NCI-H1105 (cell line): ENCODE data around the gene MAP3K5.

Experiments
- DNase-seq: peaks from one replicate; lab custom pipeline; 2025; lab: John Stamatoyannopoulos, UW

Gene MAP3K5

GRCh38 chr6:136750696-136751521 lies 41.4 kb downstream of the MAP3K5 start:
- no peak for DNase-seq

DNA sequence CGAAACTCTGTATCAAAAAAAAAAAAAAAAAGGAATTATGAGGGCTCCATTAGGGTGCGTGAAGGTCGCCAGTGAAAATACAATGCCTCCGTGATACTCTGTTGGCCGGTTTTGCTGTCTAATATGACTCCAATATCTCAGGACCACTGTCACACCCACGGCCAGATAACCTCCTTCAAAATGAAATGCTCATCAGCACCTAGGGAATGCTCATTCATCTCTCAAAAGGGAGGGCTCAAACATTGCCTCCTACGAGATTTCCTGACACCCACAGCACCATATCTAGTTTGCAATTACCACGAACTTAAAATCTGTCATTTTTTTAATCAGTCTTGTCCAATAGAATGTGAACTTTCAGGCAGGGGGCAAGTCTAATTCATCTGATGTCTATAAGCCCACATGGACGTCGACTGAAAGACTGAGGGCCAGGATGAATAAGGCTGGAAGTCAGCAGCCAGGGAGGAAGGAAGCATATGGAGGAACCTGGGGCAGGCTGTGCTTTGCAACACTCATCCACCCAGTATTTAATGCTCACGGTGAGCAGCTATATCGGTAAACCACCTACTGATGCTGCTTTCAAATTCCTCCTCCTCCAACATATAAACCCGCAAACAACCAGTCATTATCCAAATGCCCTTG lies 42.8 kb downstream of the MAP3K5 start:
- DNase-seq = no peak

GRCh38 chr6:136747507-136747906 lies 44.8 kb downstream of the MAP3K5 start:
- no peak for DNase-seq

- DNase-seq = no peak
Observed at GRCh38 chr6:136745300-136745699, 47.0 kb downstream of the MAP3K5 start.

DNA sequence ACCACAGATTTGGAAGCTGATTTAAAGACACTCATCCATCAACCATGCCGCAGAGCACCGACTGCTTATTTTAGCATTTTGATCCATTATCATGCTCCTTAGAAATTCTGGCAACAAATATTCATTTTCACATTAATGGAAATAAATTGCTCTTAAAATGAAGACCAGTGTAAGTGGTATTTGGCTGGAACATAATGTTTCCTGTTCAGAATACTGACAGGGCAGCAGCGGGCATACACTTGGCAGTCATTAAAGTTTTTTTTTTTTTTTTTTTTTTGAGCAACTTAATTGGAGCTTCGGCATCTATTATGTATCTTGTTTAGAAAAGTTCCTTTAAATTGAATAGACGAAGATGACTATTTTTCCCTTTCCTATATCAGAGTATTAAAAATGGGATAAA lies 47.4 kb downstream of the MAP3K5 start:
- DNase-seq = no peak

DNA sequence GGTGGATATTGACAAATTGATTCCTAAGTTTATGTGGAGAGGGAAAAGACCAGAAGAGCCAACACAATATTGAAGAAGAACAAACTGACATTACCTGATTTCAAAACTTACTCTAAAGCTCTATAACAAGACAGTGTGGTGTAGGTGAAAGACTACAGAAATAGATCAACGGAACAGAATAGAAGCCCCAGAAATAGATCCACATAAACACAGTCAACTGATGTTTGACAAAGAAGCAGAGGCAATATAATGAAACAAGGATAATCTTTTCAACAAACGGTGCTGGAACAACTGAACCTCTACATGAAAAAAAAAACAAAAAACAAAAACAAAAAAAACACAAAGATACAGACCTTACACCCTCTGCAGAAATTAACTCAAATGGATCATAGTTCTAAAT lies 50.2 kb downstream of the MAP3K5 start:
- DNase-seq = no peak

- DNase-seq = no peak
Observed at GRCh38 chr6:136740050-136740974, 52.0 kb downstream of the MAP3K5 start.

GRCh38 chr6:136739501-136739900 lies 52.8 kb downstream of the MAP3K5 start:
- DNase-seq = no peak

DNA sequence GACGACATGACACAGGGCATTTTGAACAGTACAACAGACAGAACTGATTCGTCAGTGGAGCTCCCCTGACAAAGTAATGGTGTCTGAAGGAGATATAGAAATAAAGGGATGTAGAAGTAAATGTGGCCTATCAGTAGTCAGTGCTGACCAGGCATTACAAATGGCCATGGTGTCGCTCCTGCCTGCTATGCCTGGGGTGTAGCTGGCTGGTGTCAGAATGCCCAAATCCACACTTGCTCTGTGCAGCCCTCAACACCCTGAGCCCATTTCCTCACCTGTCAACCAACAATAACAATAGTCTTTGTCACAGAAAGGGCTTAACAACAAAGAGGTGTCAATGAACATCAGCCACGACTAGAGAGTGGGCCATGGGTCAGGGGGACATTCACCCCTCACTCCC lies 53.2 kb downstream of the MAP3K5 start:
- DNase-seq = no peak

GRCh38 chr6:136738692-136739057 lies 53.6 kb downstream of the MAP3K5 start:
- no peak for DNase-seq

DNA sequence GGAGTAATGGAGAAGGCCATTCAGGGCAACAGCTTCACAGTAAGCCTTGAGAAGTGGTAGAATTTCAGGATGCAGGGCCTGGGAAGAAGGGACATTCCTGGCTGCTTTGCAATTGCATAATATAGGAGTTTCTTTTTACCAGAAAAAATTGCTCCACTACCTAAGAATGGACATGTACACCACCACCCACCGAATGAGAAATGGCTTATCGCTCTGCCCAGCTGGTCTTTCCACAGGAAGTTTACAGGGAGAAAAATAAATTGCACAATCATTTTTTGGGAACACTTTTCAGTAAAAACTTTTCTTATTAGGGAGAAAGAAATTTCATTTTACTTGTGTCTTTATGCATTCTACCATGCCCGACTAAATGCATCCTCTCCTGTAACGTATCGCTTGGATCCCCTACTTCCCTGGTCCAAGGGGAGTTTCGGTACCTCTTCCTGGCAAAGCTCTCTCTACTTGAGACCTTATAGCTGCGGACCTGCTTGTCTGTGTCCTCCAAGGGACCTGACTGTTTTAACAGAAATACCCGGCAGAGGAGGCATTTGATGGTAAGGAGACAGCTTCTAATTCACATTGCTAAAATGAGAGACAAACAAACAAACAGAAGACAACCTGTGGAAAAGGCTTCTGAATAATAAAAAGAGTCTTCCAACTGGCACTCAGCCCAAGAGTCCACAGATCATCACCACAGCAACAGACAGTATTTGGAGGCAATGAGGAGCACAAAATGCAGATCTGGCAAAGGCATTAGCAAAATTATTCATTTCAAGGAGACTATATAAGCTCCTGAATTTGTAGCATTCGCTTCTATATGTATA lies 54.2 kb downstream of the MAP3K5 start:
- no peak for DNase-seq

DNA sequence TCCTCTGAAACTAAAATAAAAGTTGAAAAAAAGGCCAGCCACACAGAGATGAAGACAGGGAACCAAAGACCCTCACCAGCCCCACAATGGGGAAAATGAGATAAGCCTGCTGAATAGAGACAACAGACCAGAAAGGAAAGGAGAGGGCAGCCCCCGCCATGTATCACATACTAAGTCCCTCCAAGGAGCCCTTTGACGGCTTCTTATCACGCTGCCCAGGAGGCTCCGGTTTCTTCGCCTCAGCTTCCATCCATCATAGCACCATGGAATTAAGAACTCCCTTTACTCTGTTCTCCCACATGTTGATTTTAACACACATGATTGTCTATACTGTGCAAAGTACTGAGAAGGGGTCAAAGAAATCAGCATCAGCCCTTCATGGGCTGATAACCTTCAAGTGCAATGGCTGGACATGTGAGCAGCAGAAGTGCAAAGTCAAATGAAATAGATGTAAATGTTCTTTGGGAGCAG lies 54.9 kb downstream of the MAP3K5 start:
- no peak for DNase-seq

- no peak for DNase-seq
Observed at GRCh38 chr6:136736281-136736960, 55.9 kb downstream of the MAP3K5 start.

DNA sequence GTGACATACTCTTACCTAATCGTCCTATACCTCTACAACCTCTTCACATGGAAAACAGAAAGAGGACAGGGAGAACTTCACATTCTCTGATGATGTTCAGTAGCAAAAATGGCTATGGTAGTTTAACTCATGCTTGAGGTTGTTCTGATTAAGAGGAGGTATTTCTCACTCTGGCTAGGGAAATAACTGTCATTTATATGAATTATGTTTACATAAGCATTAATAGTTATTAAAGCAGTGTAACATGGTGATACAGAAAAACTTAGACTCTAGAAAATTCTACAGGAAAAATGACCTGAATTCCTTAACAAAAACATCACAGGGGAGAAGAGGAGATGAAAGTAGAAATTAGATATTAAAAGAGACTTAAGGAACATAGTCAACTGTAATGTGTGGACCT lies 57.3 kb downstream of the MAP3K5 start:
- no peak for DNase-seq

GRCh38 chr6:136732889-136733288 lies 59.4 kb downstream of the MAP3K5 start:
- no peak for DNase-seq

DNA sequence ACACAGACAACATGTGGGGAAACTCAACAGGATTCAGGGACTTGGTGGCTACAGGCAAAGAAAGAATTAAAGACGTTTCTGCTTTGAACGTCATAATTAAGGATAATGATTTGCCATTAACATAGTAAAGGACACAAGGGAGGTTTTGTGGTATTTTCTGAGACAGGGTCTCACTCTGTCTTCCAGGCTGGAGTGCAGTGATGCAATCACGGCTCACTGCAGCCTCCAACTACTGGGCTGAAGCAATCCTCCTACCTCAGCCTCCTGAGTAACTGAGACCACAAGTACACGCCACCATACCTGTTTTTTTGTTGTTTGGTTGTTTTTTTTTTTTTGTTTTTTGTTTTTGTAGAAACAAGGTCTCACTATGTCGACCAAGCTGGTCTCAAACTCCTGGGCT lies 62.4 kb downstream of the MAP3K5 start:
- DNase-seq = no peak

GRCh38 chr6:136728976-136729515 lies 63.2 kb downstream of the MAP3K5 start:
- DNase-seq = no peak

DNA sequence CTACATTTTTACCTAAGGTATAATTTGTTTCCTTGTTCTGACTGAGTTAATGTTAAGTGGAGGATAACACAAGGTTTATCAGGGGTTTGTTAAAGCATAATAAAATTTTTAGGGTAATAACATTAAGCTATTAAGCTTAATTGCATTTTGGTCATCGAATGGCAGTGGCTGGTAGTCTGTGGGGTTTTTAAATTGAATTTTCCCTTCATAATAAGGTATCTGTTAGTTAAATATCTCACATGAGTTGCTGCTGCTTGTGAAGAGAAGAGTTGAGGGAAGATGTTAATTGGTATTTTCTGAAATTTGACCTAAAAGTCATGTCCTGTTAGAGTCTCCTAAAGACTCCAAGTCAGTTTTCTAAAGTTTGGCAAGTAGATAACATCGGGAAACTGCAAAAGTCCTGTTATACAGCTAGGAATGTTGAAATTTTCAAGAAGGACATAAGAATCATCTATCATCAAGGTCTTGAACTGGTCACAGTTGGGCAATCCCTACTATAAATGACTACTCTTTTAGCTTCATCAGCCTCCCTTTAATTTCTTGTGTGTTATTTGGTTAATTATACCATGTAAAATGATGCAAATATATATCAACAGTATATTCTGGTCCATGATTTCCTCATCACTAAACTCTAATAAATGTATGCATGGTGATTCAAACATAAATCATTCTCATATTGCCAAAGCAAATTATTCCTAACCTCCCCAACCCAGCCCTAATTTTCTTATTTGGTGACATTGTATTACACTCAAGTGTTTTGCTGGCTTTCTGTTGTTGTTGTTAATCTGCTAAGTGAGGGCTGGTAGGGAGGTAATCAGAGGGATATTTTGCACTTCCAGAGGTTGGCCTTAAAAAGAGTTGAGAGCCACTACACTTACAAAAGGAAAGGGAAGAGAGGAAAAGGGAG lies 64.0 kb downstream of the MAP3K5 start:
- DNase-seq = no peak

DNA sequence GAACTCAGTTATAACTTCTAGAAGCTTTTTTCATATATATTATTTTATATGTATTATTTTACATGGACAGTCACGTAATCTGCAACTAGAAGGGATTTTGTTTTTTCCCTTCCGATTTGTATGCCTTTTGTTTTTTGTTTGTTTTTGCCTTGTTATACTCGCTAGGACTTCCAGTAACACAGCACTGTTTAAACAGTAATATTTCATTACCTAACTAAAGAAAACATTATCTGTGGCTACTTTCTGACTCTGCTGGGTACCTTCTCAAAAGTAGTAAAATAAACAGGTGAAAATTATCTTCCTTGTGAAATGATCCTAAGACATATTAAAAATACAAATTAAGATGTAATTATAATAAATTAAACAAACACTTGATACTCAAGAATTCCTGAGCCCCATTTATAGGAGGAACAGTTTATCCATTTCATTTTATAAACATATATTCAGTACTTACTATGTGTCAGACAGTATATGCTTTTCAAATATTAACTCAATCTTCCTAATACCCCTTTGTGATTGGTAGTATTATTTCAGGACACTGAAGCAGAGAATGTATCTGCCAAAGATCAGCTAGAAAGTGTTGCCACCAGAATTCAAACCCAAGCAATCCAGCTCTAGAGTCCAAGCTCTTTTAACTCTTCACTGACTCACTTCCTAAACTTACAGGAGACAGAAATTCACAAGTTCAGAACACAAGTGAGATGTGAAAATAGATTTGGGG lies 65.3 kb downstream of the MAP3K5 start:
- no peak for DNase-seq
